HT-29 (cell line): ENCODE measurements around the gene DTX3. TPM values are rescaled to one million over a fixed set of nuclear protein-coding genes. Genes with fewer than 3 reads are reported as not detected.
"Not testable (repeated sequence)": the region's sequence is repeated elsewhere in the genome, so short reads cannot be mapped to it uniquely, and the experiment has no call there.

Source experiments
- DNase-seq: peaks from one replicate; pipeline ENCODE4 v3.0.0-alpha.2; 2015; ENCODE audit warnings: low spot score
- total RNA-seq: library from RNA; depleted of rRNA; stranded (reverse); fragments of >200 nt; shearing (Covaris generic); gene quantifications from 2 replicates; pipeline ENCODE4 v1.2.3, GENCODE V29; 2014; rRNA removed

The DTX3 gene
- total RNA-seq = not detected in 2 replicates

- no peak for DNase-seq
These were observed at the start of gene DTX3 for GRCh38 chr12:57604454-57604991. TSS of gene DTX3 (plus strand) at chr12:57604824. CDS start at chr12:57606518, 1,694 bp downstream.

GRCh38 chr12:57554897-57555296, 49.7 kb upstream of the DTX3 start:
- DNase-seq = no peak

DNA sequence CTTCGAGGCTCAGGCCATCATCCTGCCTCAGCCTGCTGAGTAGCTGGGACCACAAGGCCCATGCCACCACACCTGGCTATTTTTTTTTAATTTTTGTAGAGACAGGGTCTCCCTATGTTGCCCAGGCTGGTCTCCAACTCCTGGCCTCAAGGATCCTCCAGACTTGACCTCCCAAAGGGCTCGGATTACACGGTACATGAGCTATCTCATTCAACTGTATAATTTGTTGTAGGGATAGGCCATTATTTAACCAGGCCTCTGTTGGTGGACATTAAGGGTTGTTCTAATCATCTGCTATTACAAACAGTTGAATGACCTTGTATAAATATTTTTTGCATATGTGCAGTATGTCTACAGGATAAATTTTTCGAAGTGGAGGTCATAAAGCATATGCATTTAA, 45.8 kb upstream of the DTX3 start:
- DNase-seq = no peak

DNA sequence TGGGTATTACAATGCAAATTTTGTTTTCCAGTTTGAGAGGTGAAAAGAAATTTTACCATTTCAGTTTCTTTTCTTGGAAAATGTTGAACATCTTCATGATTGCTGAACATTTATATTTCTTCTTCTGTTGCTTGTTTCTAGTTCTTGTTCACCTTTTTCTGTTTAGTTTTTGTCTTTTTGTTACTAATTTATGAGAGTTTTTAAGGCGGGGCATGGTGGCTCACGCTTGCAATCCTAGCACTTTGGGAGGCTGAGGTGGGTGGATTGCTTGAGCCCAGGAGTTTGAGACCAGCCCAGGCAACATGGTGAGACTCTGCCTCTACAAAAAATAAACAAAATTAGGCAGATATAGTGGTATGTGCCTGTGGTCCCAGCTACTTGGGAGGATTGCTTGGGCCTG, 44.1 kb upstream of the DTX3 start:
- DNase-seq = no peak

DNA sequence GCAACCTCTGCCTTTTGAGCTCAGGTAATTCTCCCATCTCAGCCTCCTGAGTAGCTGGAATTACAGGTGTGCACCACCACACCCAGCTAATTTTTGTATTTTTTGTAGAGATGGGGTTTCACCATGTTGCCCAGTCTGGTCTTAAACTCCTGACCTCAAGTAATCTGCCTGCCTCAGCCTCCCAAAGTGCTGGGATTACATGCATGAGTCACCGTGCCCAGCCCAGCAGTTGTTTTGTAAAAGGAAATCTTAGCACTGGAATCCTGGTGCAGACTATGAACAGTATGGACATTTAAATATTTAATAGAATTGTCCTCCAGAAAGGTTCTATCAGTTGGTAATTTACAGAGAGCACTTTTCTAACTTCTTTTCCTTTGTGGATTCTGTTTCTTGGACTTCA, 43.5 kb upstream of the DTX3 start:
- DNase-seq = not testable (repeated sequence)

DNA sequence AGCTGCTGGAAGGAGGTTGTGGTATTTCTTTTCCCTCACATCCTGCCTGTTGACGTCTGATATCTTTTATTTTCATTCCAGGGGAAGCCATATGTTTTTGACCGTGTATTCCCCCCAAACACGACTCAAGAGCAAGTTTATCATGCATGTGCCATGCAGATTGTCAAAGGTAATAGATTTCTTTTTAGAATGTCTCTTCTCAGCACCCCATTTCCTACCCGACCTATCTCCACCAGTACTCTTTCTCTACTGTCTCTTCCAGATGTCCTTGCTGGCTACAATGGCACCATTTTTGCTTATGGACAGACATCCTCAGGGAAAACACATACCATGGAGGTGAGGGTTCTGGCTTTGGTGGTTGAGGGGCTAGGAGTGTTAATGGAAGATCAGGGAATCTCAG, 41.3 kb upstream of the DTX3 start:
- no peak for DNase-seq

- no peak for DNase-seq
These were observed 40.4 kb upstream of the DTX3 start for GRCh38 chr12:57564178-57564740.

DNA sequence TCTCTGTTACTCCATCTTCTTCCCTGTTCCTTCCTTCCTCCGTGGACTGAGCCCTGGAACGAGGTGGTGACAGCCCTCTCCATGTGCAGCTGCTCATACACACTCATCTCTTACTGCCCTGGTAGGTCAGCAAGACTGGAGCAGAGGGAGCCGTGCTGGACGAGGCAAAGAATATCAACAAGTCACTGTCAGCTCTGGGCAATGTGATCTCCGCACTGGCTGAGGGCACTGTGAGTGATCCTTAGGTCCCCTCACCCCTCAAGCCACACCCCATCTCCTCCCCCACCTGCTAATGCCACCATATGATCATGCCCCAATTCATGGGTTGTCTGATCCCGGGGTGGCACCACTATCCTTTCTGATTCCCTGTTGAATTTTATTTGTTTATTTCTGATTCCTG, 35.8 kb upstream of the DTX3 start:
- no peak for DNase-seq

DNA sequence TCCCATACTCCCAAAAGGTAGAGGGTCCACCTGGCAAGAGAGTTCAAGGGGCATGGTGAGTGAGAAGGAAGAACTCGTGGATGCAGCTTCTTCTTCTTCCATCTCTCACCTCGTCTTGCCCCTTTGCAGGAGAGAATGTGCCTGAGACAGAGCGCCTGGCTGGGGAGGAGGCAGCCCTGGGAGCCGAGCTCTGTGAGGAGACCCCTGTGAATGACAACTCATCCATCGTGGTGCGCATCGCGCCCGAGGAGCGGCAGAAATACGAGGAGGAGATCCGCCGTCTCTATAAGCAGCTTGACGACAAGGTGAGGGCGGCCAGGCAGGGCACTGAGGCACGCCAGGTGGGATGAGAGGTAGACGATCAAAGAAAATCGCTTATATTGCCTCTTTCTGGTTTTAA, 34.8 kb upstream of the DTX3 start:
- no peak for DNase-seq

DNA sequence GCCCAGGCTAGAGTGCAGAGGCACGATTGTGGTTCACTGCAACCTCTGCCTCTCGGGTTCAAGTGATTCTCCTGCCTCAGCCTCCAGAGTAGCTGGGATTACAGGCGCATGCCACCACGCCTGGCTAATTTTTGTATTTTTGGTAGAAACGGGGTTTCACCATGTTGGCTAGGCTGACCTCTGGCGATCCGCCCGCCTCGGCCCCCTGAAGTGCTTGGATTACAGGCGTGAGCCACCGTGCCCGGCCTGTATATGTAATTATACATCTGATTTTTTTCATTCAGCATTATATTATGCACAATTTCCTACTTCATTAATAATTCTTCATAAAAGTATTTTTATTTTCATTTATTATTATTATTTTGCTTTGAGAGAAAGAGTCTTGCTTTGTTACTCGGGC, 34.2 kb upstream of the DTX3 start:
- not testable (repeated sequence) for DNase-seq

DNA sequence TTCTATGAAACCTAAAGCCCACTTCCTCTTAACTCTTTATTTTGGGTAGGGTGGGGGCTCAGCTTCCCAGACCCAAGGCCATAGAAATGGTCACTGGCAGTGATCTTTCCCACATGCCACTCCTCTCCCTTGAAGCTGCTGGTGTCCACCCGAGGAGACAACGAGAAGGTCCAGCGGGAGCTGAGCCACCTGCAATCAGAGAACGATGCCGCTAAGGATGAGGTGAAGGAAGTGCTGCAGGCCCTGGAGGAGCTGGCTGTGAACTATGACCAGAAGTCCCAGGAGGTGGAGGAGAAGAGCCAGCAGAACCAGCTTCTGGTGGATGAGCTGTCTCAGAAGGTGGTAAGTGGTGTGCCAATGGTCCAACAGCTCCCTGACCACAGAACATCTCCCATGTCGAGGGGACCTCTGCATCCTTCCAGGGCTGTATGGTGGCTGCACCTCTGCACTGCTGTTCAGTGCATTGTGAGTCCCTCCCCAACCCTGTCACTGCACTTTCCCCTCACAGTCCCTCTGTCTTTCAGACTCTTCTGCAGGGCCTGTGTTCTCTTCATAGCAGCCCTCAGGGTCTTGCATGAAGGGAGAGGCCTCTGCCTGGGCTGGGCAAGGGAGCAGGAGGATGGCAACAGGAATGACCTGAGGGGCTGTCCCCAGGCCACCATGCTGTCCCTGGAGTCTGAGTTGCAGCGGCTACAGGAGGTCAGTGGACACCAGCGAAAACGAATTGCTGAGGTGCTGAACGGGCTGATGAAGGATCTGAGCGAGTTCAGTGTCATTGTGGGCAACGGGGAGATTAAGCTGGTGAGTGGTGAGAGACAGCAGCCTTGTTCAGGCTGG, 32.5 kb upstream of the DTX3 start:
- DNase-seq = no peak

DNA sequence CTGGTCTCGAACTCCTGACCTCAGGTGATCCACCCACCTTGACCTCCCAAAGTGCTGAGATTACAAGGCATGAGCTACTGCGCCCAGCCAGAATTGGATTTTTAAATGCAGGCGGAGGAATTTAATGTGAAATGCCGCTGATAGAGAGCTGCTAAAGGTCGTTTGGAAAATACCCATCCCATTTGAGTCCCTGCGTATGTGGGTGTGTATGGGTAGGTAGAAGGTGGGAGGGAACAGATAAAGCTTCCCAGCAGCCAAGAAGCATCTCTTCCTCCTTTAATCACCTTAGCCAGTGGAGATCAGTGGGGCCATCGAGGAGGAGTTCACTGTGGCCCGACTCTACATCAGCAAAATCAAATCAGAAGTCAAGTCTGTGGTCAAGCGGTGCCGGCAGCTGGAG, 29.8 kb upstream of the DTX3 start:
- DNase-seq = no peak

GRCh38 chr12:57575771-57576612, 28.6 kb upstream of the DTX3 start:
- DNase-seq = no peak

- DNase-seq = no peak
These were observed 27.9 kb upstream of the DTX3 start for GRCh38 chr12:57576613-57577160.

DNA sequence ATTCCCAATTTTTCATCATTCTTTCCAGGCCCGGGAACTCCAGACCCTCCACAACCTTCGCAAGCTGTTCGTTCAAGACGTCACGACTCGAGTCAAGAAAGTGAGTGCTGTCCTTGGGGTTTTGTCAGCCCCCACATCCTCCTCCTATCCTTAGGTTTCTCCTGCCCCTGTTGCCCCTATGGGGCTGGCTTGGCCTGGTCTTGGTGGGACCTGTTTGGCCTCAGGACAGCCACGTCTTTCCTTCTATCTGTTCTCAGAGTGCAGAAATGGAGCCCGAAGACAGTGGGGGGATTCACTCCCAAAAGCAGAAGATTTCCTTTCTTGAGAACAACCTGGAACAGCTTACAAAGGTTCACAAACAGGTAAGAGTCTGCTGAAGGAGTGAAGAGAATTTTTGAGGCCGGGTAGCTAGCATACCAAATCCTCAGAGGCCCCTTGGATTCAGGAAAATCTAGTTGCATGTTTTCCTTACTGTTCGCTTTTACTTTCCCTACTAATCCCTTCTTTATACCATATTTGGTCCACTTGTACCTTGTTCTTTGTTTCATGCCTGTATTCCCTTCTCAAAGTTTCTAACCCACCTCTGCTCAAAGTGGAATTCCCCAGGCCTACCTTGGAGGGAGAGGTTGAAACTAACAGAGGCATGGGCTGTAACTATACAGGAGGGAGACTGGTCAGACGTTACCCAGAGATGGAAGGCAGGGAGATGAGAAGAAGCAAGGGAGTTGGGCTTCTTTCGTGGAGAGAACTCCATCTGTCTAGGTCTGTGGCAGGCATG, 26.5 kb upstream of the DTX3 start:
- DNase-seq = no peak

DNA sequence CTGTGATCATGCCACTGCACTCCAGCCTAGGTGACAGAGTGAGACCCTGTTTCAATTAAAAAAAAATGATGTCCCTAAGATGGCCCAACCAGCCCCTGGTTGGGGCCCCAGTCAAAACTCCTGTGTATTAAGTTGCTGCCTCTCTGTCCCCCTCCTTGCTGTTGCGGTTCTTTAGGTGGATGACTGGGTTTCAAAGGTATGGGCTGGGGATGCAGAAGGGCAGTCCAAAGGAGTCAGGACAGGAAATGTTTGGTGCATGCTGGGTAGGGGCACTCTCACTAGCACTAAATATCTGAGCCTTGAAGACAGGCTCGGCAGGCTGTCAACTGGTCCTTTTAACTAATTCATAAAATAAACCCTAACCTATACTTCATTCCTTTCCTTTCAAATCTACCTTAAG, 25.6 kb upstream of the DTX3 start:
- DNase-seq = no peak

- DNase-seq = no peak
These were observed 24.8 kb upstream of the DTX3 start for GRCh38 chr12:57579677-57580465.

- DNase-seq = no peak
These were observed 24.2 kb upstream of the DTX3 start for GRCh38 chr12:57580466-57580795.

DNA sequence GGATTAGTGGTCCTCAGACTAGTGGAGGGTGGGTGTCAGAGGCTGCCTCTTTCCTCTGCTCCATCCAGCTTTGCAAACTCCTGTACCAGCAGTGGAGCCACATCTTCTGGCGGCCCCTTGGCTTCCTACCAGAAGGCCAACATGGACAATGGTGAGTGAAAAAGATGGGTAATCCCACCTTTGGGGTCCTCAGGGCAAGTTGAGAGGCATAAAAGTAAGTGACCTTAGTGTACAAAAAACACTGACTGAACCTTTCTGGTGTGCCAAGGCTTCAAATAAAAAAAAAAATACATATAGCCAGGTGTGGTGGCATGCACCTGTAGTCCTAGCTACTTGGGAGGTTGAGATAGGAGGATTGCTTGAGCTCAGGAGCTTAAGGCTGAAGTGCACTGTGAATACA, 22.8 kb upstream of the DTX3 start:
- no peak for DNase-seq

DNA sequence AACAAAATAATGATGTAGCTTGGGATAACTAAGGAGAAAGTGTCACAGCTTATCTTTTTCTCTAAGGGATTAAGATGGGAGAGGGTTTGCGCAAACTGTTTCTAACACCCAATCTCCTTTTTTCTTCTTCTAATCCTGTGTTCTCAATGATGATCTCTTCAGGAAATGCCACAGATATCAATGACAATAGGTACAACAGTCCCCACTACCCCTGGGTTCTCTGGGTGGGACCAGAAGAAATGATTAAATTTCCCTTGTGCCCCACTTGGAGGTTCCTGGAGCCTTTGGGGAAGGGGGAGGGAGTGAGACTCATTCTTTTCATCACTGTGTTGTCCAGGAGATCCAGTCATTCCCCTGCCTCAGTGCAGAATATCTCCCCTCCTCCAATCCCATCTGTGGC, 22.2 kb upstream of the DTX3 start:
- no peak for DNase-seq
